Measurements from ENCODE around the gene PLA1A.

GRCh38 chr3:119659606-119660291 lies 62.1 kb downstream of the PLA1A start:
- TF ChIP-seq CTCF (IDR thresholded peaks at IDR 0.05), result no peak
- no peak for TF ChIP-seq POLR2A (IDR thresholded peaks at IDR 0.05)
